T1000 (cell line): Measurements from ENCODE around the gene WWOX.
A peak's percentile ranks its signal among the peaks of the same experiment; 100 is the strongest.

Source experiments
- DNase-seq: peaks from one replicate; lab custom pipeline; 2025; ENCODE audit warnings: mixed read lengths; lab: John Stamatoyannopoulos, UW

WWOX gene

DNA sequence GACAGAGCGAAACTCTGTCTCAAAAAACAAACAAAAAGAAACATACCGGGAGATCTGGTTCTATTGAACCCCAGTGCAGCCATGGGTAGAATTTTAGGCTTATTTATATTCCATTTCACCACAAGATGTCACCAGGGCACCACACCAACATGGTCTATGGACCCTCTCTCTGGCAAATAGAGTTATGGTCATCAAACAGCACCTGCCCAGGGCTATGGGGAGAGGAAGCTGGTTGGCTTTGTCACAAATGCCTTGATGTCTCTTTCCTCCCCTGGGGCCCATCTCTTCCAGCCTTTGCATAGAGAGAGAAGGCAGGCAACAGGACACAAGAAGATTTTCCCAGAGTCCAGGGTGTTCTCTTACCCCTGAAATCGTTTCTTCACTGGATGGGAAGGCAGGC lies 128.4 kb downstream of the WWOX start:
- DNase-seq = no peak

DNA sequence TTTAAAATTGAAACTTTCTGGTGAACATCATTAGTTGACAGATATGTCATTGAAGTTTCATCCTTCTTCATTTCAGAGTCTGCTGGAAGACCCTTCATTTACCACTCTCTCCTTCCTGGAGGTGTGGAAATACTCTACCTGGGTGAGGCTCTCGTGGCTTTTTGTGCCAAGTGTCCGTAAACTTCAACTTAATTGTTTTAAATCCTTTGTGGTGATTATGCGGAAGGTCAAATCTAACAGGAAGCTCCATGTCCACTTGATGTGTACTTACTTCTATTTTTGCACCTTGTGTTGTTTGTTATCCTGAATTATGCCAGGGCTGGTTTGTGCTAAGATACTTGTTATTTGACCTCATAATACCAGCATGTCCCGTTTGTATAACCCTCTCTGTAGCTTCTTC lies 129.2 kb downstream of the WWOX start:
- no peak for DNase-seq

DNA sequence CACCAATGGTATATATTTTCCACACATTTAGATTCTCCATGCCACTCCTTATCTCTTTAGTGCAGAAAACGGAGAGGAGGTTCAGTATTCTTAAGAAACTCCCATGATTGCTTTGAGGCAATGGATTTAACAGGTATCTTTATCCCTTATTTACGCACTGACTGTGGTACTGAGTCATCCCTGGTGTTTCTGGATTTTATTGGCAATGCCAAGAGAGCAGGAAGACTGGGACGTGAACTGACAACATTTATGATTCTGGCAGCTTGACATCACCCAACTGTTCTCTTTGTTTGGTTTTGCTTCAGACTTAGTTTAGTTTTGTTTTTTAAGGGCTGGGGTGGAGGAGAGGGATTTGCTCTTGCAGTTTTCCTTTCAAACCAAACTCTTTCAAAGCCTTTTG lies 131.4 kb downstream of the WWOX start:
- no peak for DNase-seq

DNA sequence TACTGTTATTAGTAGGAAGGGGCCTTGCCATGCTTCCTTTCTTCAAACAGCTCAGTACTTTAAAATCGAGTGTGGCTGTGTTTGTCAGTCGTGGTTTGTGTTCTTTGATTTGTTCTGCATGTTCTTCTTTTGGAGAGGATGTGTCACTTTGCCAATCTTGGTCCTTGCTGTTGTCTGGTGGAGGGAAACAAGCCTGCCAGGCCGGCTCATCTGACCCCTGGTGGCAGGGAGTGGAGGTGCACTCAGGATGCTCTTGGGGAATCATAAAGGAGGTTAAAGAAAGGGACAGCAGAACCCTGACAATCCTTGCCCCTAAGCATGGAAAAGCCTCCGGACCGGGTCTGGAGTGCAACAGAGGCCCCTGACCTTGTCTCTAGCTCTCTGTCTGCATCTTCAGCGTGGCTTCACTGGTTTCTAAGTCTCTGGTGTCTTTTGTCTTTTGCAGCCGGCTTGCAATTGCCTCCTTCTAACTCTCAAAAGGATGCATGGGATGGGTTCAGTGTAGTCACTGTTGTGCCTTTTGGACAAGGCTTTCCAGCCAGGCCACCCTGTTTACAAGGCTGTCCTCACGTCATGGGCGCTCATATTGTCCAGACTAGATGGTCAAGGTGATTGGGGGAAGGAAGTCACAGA lies 135.8 kb downstream of the WWOX start:
- DNase-seq = no peak

DNA sequence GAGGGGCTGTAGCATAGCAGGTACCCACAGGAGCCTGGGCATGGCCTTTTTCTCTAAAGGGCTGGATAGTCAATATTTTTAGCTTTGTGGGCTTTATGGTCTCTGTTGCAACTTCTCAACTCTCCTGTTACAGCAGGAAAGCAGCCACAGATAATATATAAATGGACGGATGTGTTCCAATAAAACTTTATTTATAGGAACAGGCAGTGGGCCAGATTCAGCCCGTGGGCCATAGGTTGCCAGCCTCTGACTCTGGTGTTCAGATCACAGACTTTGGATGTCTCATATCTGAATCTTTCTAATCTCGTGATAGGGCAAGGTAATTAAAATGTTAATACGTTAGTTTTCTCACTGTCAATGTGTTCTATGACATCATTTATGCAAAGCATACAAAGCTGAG lies 136.4 kb downstream of the WWOX start:
- no peak for DNase-seq

DNA sequence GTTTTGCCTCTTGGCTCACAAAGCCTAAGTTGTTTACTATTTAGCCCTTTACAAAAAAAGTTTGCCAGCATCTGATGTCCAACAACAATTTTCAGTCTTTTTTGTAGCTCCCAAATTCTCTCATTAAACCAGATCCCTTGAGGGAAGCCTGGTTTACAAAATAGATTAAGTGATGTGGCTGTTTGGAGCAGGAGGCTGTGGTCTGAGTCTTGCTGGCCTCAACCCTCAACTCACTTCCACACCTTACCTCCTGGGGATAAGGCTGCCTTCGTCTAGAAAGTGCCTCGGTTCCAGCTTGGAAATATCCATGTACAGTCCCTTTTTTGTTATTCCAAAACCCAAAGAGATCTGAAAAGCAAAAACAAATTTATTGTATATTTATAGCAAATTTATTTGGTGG lies 138.4 kb downstream of the WWOX start:
- DNase-seq = no peak

DNA sequence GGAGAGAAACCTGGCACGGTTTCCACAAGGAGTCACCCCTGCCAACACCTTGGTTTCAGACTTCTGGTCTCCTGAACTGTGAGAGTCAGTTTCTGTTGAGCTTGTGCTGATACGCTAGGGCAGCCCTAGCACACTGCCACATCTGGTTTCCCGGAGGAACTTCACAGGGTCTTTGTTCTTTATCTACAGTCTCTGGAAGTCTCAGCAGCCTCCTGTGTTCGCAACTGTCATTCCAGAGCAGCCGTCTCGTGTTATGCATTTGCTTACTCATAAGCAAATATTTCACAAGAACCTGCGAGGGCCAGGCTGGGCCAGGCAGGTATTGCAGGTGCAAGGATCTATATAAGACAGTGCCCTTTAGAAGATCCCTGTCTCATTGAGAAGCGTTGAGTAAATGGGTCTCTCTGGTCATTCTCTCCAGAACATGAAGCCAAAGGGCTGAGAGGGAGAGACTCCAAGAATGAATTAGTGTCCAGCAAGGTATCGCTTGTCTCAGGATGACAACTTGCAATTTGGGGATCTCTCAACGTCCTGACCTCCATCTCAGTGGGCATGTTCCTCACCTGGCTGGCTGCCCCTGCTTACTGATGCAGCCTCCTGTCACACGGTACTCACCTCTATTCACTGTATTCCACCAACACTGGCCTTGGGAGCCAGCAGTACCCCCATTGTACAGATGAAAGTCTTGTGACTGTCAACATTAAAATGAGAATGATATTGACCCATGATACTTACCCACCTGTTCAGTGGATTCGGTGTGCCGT lies 141.2 kb downstream of the WWOX start:
- DNase-seq = no peak

DNA sequence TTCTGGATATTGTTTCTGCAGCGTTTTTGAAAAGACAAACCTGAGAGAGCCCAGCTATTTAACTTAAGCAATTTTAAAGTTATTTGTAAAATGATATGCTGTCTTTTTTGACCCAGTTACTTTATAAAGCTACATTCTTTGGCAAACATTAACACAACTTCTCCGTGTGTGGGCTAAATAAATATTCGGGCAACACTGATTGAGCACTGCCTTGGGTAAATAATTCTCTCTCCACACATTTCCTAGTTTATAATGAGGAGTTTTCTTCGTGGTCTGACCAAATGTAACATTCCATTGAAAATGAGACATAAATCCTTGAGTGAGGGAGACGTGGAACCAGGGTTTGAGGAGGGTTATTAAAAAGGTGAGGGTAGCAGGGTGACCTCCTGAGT lies 142.8 kb downstream of the WWOX start:
- no peak for DNase-seq

DNA sequence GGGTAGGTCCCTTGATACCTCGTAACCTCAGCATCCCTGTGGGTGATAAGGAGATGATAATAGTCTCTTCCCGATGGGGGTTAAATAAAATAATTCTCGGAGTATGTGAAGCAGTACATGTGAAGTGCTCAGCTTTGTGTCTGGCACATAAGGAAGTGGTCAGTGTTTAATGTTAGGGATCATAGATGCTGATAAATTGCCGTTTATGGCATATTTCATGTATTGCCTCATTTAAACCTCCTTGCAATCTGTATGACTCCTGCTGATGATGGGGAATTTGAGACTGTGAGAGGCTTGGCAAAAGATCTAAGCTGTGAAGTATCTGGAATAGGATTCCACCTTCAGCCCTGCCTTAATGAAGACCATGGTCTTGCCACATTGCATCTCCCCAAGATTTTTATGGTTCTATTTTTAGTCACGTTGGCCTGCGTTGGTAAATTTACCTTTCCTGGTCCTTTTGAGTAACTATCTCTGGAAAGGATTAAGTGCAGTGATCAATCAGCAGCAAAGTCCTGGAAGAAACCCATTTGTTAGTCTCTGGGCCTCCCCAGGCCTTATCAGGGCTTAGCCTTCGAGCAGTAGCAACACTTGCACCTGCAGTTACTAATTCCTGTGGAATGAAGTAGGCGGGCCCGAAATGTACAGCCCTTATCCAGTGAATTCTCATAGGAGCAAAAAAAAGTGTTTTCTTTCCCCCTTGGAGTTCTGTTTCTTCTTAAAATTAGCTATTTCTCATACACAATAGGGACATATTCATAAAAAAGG lies 144.9 kb downstream of the WWOX start:
- DNase-seq = no peak

DNA sequence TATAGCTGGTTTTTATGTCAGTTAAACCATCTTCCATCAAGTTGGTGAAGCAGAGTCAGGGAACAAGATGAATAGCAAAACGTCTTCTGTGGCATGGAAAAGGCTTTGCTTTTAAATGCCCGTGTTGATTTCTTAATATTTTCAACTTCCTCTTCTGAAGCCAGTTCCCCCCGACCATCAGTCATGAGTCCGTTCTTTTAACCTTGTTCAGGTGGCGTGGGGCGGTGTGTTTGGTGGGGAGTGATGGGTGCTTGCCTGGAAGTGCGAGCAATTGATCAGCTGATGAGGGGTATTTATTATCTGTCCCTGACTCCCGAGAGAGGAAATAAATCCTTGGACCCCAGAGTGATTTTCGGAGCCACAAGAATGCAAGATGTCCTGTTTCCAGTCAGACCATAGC lies 147.1 kb downstream of the WWOX start:
- DNase-seq = no peak

DNA sequence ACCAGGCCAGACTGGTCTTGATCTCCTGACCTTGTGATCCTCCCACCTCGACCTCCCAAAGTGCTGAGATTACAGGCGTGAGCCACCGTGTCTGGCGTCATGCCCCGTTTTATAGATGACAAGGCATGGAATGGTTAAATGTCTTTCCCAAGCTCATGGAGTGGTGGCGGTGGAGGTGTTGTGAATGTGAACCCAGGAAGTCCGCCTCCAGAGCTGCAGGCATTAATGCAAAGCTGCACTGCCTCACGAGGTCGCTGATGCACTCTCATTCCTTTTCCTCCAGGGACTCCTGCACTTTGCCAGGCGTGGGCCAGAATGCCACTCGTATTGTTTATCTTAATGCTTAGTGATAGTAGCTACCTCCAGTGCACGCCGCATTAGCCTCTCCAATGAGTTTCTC lies 149.6 kb downstream of the WWOX start:
- DNase-seq = no peak

DNA sequence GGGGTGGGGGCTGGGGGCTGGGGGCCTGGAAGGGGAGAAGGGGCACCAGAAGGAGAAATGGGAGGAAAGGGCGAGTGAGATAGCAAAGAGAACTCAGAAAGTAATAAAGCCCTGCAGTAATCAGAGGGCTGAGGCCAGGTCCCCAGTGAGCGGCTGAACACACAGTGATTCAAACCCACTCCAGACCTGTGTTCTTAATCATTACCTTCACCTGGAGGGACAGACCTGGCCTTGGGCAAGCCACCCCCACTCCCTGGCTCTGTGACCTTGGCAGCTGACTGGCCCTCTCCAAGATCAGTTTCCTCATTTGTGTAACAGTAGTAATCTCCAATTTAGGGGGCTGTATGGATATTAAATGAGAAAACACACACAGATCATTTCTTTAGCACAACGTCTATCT lies 150.4 kb downstream of the WWOX start:
- DNase-seq = no peak

DNA sequence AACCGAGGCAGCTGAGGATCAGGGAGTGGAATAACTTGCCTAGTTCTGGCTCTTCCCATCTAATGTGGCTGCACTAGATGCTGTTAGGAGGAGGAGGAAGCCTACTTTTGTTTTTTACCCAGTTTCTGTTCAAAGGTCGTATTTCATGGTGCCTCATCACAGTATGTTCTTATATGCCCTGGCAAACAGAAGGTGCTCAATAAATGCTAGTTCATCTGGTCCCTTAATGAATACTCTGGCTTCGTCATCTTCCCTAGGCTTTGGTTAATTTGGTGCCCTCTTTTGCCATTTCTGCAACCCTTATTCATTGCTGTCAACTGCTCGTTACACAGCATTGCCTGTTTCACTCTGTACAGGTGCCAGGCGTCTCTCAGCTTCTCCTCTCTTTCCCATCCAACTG lies 151.7 kb downstream of the WWOX start:
- DNase-seq = no peak

DNA sequence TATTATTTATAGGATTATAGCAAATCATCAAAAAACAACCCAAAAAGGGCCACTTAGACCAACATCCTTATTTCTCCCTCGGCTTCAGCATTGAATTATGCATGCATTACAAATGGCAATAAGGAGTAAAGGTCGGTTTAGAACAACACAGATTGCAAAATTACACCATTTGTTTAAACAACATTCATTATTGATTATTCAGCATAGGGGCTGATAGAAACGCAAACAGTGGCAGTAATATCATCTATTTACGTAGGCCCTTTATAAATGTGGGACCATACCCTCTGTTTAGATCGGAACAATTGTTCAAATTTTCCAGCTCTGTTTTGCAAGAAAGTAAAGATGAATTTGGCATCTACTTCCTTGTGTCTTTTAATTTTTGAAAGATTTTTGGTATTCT lies 153.3 kb downstream of the WWOX start:
- no peak for DNase-seq

DNA sequence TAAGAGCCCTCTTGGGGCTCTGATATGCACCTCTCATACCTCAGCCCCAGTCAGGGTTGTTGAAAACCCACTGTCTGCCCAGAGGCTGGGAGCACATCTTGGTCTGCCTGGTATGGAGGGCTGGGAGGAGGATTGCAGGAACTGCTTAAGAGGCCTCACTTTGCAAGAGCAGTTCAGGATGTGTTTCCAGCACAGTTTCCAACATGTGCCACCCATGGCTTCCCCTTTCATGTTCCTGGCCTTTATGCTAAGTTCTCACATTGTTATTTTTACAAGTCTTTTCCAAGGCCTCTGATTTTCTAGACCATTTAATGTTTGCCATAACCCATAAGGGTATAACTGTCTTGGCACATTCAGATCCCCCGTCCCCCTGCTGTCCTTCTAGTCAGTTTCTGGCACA lies 155.4 kb downstream of the WWOX start:
- no peak for DNase-seq

DNA sequence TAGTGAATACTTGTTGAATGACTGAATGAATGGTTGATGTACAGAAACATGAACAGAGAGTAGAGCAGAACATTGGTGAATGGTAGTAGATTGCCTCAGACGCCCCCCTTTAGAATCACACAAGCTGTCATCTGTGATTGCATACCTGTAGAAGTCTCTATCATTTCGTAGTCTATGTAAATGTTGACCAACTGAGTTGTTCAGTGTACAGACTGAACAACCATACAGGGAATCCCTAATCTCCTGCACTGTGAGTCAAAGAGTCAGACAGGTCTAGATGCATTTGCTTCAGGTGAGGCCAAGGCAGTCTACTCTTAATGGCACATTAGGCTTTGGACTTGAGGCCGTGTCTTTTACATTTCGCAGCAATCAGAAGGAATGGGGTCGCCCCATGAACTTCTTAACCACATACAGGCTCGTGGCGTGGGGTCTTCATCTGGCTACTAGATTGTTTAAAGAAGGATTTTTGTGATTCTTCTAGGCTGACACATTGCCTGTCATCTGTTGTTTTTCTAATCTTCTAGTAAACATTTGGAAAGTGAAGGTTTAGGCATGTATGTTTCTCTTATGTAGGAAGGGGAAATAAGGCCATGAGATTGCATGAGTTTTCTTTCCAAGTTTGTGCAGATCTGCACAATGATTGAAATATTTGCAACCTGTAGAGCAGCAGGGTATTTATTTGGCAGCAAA lies 157.4 kb downstream of the WWOX start:
- no peak for DNase-seq

DNA sequence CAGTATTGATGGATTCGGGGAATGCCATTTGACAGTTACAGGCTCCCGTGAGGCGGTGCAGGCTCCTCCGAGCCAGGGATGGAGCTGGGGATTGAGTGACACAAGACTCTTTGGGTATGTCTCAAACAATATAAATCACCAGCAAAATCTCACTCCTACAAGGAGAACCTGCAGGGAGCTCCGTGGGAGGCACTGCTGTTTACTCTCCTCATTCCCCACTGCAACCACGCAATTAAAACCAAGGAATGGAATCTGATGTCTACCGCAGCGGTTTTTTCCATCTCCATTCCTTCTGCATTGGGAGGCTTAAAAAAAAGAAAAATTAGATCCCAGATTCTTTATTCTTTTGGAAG lies 157.9 kb downstream of the WWOX start:
- peak; percentile 4 for DNase-seq

DNA sequence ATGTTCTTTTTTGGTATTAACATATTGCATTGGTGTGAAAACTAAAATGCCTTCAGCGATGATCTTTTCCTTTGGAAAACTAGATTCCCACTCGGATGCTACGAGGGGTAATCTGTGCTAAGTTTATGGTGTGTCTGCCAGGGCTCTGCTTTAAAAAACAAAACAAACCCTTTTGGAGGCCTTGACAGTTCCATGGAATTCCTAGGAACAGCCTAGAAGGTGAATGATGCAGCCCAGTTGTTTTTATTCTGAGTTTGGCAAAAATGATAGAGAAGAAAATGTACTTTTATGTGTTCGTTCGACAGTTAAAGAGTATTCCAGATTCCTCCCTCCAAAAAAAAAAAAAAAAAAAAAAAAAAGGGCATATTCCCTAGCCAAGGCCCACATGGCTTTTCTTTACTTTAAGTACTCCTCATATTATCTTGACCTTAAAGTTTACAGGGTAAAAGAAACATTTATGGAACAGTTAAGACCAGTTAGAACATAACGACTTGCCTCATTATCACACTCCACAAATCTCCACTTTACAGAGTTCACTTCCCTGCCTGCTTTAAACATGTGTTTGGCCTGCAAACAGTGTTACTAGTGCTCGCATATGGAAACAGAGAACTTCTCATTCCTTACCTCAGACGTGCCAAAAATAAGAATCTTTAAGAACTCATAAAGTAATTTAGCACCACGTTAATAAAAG lies 159.1 kb downstream of the WWOX start:
- DNase-seq = no peak

DNA sequence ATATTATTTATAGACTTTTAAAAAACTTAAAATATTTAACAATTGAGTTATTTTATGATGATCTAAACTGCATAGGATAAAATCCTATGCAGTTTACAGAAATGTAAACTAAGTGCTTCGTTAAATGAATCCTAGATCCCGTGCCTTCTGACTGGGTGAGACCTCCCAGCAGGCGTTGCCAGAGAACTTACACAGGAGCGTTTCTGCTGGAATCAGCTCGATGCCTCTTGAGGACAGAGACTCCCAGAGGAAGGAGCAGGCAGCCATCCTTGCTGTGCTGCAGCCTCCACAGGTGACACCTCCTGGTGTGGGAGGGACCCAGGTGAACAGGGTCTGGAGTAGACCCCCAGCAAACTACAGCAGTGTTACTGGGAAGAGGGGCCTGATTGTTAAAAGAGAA lies 160.4 kb downstream of the WWOX start:
- no peak for DNase-seq

DNA sequence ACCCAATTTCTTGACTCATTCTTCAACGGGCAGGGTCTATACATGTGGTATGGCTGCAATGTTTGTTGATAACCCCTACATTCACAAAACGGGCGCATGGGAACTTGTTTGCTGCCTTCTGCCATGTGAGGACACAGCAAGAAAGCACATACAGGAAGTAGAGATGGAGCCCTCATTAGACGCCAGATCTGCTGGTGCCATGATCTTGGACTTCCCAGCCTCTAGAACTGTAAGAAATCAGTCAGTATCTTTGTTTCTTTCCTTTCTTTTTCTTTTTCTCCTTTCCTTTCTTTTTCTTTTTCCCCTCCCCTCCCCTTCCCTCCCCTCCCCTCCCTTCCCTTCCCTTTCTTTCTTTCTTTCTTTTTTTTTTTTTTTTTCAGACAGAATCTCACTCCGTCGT lies 165.2 kb downstream of the WWOX start:
- DNase-seq = no peak

DNA sequence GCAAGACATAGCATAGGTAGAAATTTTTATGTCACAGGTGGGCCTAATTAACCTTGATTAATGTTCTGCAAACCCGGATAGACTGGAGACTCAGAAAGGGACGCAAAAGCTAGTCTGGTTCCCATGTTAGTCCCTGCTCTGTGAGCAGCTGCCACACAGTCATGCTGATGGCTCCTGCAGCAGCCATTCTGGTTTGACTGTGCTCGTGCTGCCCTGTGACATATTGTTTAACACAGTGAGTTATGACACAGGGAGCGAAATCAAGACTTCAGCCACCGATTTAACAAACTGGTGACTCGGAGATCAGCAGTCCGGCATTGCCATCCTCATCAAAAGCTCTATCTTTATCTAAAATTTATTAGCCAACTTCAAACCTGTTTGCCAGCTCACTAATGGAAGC lies 169.8 kb downstream of the WWOX start:
- DNase-seq = no peak

DNA sequence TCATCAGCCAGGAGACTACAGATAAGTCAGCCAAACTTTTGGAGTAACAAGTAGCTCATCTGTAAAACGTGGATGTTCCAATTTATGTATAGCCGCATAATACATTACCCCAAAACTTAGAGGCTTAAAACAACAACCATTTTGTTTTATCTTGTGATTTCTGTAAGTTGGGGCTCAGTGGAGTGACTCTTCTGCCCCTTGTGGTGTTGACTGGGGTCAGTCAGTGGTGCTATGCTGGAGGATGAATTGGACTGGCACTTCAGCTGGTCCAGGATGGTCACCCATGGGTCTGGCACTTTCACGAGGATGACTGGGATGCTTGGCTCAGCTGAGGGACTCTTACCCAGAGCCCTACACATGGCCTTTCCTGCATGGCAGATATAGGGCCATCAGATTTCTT lies 172.5 kb downstream of the WWOX start:
- DNase-seq = no peak
